ENCODE results near the gene ATXN7. TPM values are rescaled to one million over a fixed set of nuclear protein-coding genes. Genes with fewer than 3 reads are reported as not detected.

Gene ATXN7
- total and polyA plus RNA-seq, 4 donors = 4.8 to 46.6 (median 18.0) TPM

DNA sequence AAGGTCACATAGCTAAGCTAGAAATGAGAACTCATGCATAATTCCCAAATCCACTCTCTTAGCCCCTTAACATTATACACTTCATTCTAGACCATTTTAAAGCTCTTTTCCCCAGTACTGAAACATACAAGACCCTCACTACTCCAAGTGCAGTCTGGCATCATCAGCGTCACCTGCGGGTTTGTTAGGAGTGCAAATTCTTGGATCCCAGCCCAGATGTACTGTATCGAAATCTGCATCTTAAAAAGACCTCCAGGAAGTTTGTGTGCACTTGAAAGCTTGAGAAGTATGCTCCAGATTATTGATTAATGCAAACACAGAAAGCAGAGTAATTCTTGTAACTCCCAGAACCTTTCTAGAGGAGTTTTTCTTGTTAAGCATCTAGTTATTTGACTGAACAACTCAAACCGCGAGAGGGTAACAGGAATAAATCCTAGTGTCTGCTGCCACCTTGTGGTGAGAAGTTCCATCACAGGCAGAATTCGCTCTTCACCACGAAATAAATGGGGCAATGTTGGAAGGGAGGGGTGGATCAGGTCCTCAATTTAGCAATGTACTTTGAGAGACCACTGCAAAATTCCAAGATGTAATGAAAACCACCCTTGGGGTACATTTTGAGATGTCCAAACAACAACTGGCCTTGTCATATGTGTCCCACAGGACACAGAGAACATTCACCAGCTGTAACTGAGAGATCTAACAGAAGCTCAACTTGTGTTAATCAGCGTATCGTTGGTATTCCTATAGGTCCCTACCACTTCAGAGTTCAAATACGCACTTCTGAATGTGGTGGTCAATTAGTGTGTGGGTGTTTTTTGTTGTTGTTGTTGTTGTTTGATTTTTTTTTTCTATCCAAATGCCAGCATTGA is 45.2 kb upstream of the ATXN7 start:
- Histone ChIP-seq H3K27me3 (ENCODE audit: control insufficient read depth in 3 of 3, insufficient read depth in 3 of 3, low read length in 2 of 3) (no peaks in the 10 kb centered on the region), H3K27ac (ENCODE audit: low read depth in 1 of 2, low read length in 1 of 2) (no peak overlapping the region), H3K9me3 (ENCODE audit: control insufficient read depth in 4 of 4, insufficient read depth in 3 of 4, low read length in 3 of 4) (no peaks in the 10 kb centered on the region), H3K4me1 (ENCODE audit: control insufficient read depth in 5 of 5, insufficient read depth in 5 of 5, low read length in 5 of 5) (peaks cover 0 to 7% (median 0%) of the 10 kb centered on the region in 5 donors), H3K9ac (ENCODE audit: insufficient read depth in 1 of 2, low read length in 2 of 2) (no peak overlapping the region), H3K4me3 (no peak overlapping the region), H3K36me3 (ENCODE audit: control insufficient read depth in 4 of 4, insufficient read depth in 4 of 4, low read length in 4 of 4) (peaks cover 0 to under 1% (median 0%) of the 10 kb centered on the region in 4 donors)
- peak; percentile 67 for ATAC-seq (ENCODE audit: insufficient read depth, low FRiP score)
- WGBS, 2 donors = 33 to 40% methylated on average over 10 of the region's 10 CpGs
- TF ChIP-seq, protein P1, sequence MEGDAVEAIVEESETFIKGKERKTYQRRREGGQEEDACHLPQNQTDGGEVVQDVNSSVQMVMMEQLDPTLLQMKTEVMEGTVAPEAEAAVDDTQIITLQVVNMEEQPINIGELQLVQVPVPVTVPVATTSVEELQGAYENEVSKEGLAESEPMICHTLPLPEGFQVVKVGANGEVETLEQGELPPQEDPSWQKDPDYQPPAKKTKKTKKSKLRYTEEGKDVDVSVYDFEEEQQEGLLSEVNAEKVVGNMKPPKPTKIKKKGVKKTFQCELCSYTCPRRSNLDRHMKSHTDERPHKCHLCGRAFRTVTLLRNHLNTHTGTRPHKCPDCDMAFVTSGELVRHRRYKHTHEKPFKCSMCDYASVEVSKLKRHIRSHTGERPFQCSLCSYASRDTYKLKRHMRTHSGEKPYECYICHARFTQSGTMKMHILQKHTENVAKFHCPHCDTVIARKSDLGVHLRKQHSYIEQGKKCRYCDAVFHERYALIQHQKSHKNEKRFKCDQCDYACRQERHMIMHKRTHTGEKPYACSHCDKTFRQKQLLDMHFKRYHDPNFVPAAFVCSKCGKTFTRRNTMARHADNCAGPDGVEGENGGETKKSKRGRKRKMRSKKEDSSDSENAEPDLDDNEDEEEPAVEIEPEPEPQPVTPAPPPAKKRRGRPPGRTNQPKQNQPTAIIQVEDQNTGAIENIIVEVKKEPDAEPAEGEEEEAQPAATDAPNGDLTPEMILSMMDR (IDR thresholded peaks at IDR 0.05; ENCODE audit: control extremely low read depth, extremely low read depth) = peak; percentile 88
- peak; percentile 57 to 83 (median 79) for DNase-seq

GRCh38 chr3:63819151-63819398 is 44.6 kb upstream of the ATXN7 start, which contains the start of gene C3orf49:
Gene C3orf49 (plus strand): TSS chr3:63819299. CDS start chr3:63819472, 173 bp downstream.
- 92 to 96% methylated on average over 1 of the region's 1 CpG for WGBS, 2 donors
- Histone ChIP-seq H3K36me3 (ENCODE audit: control insufficient read depth in 4 of 4, insufficient read depth in 4 of 4, low read length in 4 of 4) (peaks cover 0 to 1% (median 0%) of the 10 kb centered on the region in 4 donors), H3K27ac (ENCODE audit: low read depth in 1 of 2, low read length in 1 of 2) (no peak within 1 kb of the TSS), H3K27me3 (ENCODE audit: control insufficient read depth in 3 of 3, insufficient read depth in 3 of 3, low read length in 2 of 3) (no peaks in the 10 kb centered on the region), H3K4me3 (no peak within 1 kb of the TSS), H3K9me3 (ENCODE audit: control insufficient read depth in 4 of 4, insufficient read depth in 3 of 4, low read length in 3 of 4) (no peaks in the 10 kb centered on the region), H3K9ac (ENCODE audit: insufficient read depth in 1 of 2, low read length in 2 of 2) (peak within 1 kb of the TSS in 1 of 2 donors; percentile 20), H3K4me1 (ENCODE audit: control insufficient read depth in 5 of 5, insufficient read depth in 5 of 5, low read length in 5 of 5) (peaks cover 0 to 7% (median 0%) of the 10 kb centered on the region in 5 donors)
- TF ChIP-seq, protein P1 (IDR thresholded peaks at IDR 0.05; ENCODE audit: control extremely low read depth, extremely low read depth) = no peak
- no peak for ATAC-seq (ENCODE audit: insufficient read depth, low FRiP score)
- DNase-seq = no peak

- Histone ChIP-seq H3K4me3 (no peak overlapping the region), H3K36me3 (ENCODE audit: control insufficient read depth in 4 of 4, insufficient read depth in 4 of 4, low read length in 4 of 4) (peaks cover 0 to 6% (median 3%) of the 10 kb centered on the region in 4 donors), H3K9ac (ENCODE audit: insufficient read depth in 1 of 2, low read length in 2 of 2) (no peak overlapping the region), H3K4me1 (ENCODE audit: control insufficient read depth in 5 of 5, insufficient read depth in 5 of 5, low read length in 5 of 5) (peaks cover 0 to under 1% (median 0%) of the 10 kb centered on the region in 5 donors), H3K27ac (ENCODE audit: low read depth in 1 of 2, low read length in 1 of 2) (no peak overlapping the region), H3K9me3 (ENCODE audit: control insufficient read depth in 4 of 4, insufficient read depth in 3 of 4, low read length in 3 of 4) (no peaks in the 10 kb centered on the region), H3K27me3 (ENCODE audit: control insufficient read depth in 3 of 3, insufficient read depth in 3 of 3, low read length in 2 of 3) (no peaks in the 10 kb centered on the region)
- no peak for DNase-seq
- no peak for ATAC-seq (ENCODE audit: insufficient read depth, low FRiP score)
- 85 to 91% methylated on average over 4 of the region's 4 CpGs for WGBS, 2 donors
- TF ChIP-seq, protein P1 (IDR thresholded peaks at IDR 0.05; ENCODE audit: control extremely low read depth, extremely low read depth) = no peak
Measured at GRCh38 chr3:63824309-63824708, 39.4 kb upstream of the ATXN7 start.
